BLaER1 treated with 17β-estradiol and CSF1 and Interleukin-3, amounts not matched to agents 10 nM and 100 nM (cell line): ENCODE data around the gene LDLRAD3.

Experiments used
- H3K27ac ChIP-seq, 11 experiments: shearing (Covaris generic); formaldehyde crosslinking; 2 replicates each; pipeline ENCODE4 v1.8.1; 2022
- H3K27me3 ChIP-seq, 11 experiments: shearing (Covaris generic); formaldehyde crosslinking; 2 replicates each; pipeline ENCODE4 v1.8.1; 2022
- H3K36me3 ChIP-seq, 11 experiments: shearing (Covaris generic); formaldehyde crosslinking; 2 replicates each; pipeline ENCODE4 v1.8.1; 2022
- H3K4me1 ChIP-seq, 10 experiments: shearing (Covaris generic); formaldehyde crosslinking; 2 replicates each; pipeline ENCODE4 v1.8.1; 2022
- H3K4me2 ChIP-seq, 11 experiments: shearing (Covaris generic); formaldehyde crosslinking; 2 replicates each; pipeline ENCODE4 v1.8.1; 2022
- H3K4me3 ChIP-seq, 10 experiments: shearing (Covaris generic); formaldehyde crosslinking; 2 replicates each; pipeline ENCODE4 v1.8.1; 2022
- H3K9ac ChIP-seq, 11 experiments: shearing (Covaris generic); formaldehyde crosslinking; 2 replicates each; pipeline ENCODE4 v1.8.1; 2022
- H3K9me3 ChIP-seq, 11 experiments: shearing (Covaris generic); formaldehyde crosslinking; replicated peaks in 1 of 11; 2 replicates each; pipeline ENCODE4 v1.8.1; 2022
- H4K20me1 ChIP-seq, 11 experiments: shearing (Covaris generic); formaldehyde crosslinking; 2 replicates each; pipeline ENCODE4 v1.8.1; 2022
- Cebpa-rat ChIP-seq, 11 experiments: shearing (Covaris generic); IDR thresholded peaks; 2 replicates each; pipeline ENCODE4 v1.8.1; 2022

The LDLRAD3 gene

DNA sequence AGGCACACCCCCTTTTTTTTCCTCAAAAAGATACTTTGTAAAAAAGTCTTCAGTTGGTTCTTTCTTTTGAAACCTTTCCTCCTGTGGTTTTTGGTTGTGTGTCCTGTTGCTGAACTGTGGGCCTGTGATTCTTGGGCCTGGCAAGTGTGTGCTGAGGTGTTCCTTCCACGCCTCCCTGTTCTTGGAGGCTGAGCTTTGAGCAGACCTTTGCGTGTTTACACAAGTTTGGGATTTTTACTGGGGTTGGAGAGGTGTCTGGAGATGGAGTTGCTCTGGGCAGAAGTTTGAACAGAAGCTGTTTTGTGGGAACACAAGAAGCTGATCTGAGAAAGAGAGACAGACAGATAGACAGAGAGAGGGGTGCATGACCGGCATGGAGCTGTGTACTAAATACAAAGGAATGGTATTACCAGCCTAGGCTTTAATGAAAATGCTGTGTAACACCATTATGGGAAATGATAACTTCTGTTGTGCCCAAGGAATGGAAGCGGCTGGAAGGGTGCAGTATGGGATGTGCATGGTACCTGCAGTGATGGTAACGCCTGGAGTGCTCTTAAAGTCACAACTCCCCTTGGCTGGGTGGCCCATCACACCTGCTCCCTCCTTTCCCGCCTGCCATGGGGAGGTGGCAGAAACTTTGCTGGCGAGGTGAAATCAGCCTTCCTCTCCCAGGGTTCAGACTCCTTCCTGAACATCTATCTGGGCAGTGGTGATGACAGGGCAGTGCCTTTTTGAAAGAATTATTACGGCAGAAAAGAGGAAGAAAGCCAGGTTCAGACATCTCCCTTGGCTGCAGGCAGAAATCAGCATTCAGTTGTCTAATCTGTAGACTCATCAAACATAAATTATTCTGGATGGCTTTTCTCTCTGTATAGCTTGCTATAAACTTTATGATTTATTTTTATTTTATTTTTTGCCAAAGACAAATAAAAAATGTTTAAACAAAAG lies 70.4 kb downstream of the LDLRAD3 start:
- no peaks in the 10 kb centered on the region for H3K27me3 ChIP-seq
- peaks cover 0 to 75% (median 24%) of the 10 kb centered on the region in 11 experiments; a peak in 15 of 22 replicates for H4K20me1 ChIP-seq
- peaks cover 0 to 14% (median 0%) of the 10 kb centered on the region in 11 experiments; a peak in 4 of 22 replicates for H3K9me3 ChIP-seq
- peak overlapping the region in 5 of 11 experiments; percentile 41 to 63 (median 58); a peak in 11 of 22 replicates for H3K4me2 ChIP-seq
- TF ChIP-seq Cebpa-rat (IDR thresholded peaks at IDR 0.05) = no peak
- no peak overlapping the region for H3K9ac ChIP-seq
- H3K4me1 ChIP-seq = peaks cover 0 to 58% (median 19%) of the 10 kb centered on the region in 10 experiments; a peak in 17 of 20 replicates
- H3K4me3 ChIP-seq = no peak overlapping the region
- H3K36me3 ChIP-seq = peaks cover 0 to 23% (median 5%) of the 10 kb centered on the region in 11 experiments; a peak in 9 of 22 replicates
- H3K27ac ChIP-seq = no peak overlapping the region; a peak in 1 of 22 replicates

DNA sequence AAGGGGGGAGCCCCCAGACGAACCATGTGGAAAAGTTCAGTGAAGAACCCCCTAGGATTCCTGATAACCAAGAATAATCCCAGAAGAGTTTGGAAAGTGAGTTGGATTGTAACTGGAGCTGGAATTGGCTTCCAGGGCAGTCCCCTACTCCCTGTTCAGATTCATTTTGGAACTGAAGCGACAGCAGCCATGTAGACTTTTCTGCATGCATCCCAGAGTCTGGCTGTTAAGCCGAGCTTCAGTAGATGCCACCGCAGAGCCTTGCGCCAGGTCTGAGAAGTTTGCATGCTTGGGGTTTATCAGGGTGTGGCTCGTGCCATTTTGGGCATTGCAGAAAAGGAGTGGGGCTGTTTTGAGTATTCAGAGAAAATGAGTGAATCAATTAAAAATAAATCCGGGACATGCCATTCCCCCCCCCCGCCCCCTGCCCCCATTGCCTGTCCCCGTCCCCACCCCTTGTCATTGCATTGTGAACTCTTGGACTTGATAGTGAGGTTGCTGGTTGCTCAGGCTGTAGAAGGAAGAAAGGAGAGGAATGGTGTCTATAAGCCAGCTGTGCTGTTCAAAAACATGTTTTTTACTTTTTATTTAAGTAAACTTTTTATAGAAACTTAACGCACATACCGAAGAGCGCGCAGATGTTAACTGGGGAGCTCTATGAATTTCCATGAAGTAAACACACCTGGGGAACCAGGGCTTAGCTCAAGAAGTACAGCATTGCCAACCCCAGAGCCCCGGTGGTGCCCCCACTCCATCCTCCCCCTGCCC lies 71.2 kb downstream of the LDLRAD3 start:
- H3K4me2 ChIP-seq = peak overlapping the region in 4 of 11 experiments; percentile 41 to 63 (median 58); a peak in 6 of 22 replicates
- TF ChIP-seq Cebpa-rat (IDR thresholded peaks at IDR 0.05) = no peak
- H3K4me3 ChIP-seq = no peak overlapping the region
- H3K4me1 ChIP-seq = peaks cover 0 to 56% (median 14%) of the 10 kb centered on the region in 10 experiments; a peak in 17 of 20 replicates
- H3K36me3 ChIP-seq = peaks cover 0 to 25% (median 9%) of the 10 kb centered on the region in 11 experiments; a peak in 10 of 22 replicates
- H3K9me3 ChIP-seq = peaks cover 0 to 14% (median 0%) of the 10 kb centered on the region in 11 experiments; a peak in 4 of 22 replicates
- peaks cover 0 to 75% (median 27%) of the 10 kb centered on the region in 11 experiments; a peak in 14 of 22 replicates for H4K20me1 ChIP-seq
- H3K27me3 ChIP-seq = no peaks in the 10 kb centered on the region
- no peak overlapping the region for H3K9ac ChIP-seq
- no peak overlapping the region for H3K27ac ChIP-seq

DNA sequence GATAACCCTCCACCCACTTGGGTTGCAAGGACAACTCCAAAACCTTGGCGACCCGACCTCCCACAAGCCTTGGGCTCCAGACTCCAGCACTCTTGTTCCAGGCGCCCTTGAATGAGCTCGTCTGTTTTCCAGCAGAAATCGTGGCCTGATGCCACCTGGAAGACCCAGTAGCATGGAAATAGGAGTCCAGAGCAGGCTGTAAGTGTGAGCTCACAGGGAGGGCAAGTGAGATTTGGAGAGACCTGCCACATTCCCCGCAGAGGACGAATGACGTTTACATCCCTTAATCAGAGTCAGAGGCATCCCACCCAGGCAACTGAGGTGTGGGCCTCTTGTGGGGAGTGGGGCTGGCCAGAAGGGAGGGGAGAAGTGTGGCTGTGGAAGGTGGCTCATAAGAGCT lies 71.9 kb downstream of the LDLRAD3 start:
- TF ChIP-seq Cebpa-rat (IDR thresholded peaks at IDR 0.05) = no peak
- no peak overlapping the region for H3K9ac ChIP-seq
- no peak overlapping the region for H3K27ac ChIP-seq
- H3K4me3 ChIP-seq = no peak overlapping the region
- peaks cover 0 to 51% (median 14%) of the 10 kb centered on the region in 10 experiments; a peak in 17 of 20 replicates for H3K4me1 ChIP-seq
- peaks cover 0 to 32% (median 9%) of the 10 kb centered on the region in 11 experiments; a peak in 10 of 22 replicates for H3K36me3 ChIP-seq
- peaks cover 0 to 14% (median 0%) of the 10 kb centered on the region in 11 experiments; a peak in 4 of 22 replicates for H3K9me3 ChIP-seq
- peaks cover 0 to 76% (median 23%) of the 10 kb centered on the region in 11 experiments; a peak in 14 of 22 replicates for H4K20me1 ChIP-seq
- peak overlapping the region in 1 of 11 experiments; percentile 6; a peak in 1 of 22 replicates for H3K4me2 ChIP-seq
- H3K27me3 ChIP-seq = no peaks in the 10 kb centered on the region

DNA sequence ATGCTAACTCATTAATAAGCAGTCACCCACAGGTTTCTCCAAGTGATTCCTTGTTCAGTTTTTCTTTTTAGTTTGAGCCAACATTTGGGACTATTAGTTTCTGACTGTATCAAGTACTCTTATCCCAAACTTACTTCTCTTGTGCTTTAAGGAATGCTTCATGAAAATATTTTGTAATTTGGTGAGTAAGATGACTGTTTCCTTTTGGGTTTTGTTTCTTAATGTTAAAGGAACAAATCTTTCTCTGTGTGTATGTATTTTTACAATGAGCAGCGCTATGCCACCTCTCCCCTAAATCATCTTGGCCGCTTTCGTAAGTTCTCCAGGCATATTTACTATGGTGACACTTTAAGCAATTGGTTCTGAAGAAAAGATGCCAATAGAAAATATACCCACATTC lies 72.4 kb downstream of the LDLRAD3 start:
- Histone ChIP-seq H3K4me3 (no peak overlapping the region), H3K36me3 (peaks cover 0 to 36% (median 10%) of the 10 kb centered on the region in 11 experiments; a peak in 10 of 22 replicates), H3K4me2 (peak overlapping the region in 2 of 11 experiments; percentile 6; a peak in 1 of 22 replicates), H3K4me1 (peaks cover 0 to 51% (median 14%) of the 10 kb centered on the region in 10 experiments; a peak in 17 of 20 replicates), H3K9me3 (peaks cover 0 to 14% (median 0%) of the 10 kb centered on the region in 11 experiments; a peak in 4 of 22 replicates), H3K9ac (no peak overlapping the region; a peak in 1 of 22 replicates), H4K20me1 (peaks cover 0 to 80% (median 28%) of the 10 kb centered on the region in 11 experiments; a peak in 14 of 22 replicates), H3K27me3 (no peaks in the 10 kb centered on the region), H3K27ac (no peak overlapping the region)
- TF ChIP-seq Cebpa-rat (IDR thresholded peaks at IDR 0.05) = no peak

DNA sequence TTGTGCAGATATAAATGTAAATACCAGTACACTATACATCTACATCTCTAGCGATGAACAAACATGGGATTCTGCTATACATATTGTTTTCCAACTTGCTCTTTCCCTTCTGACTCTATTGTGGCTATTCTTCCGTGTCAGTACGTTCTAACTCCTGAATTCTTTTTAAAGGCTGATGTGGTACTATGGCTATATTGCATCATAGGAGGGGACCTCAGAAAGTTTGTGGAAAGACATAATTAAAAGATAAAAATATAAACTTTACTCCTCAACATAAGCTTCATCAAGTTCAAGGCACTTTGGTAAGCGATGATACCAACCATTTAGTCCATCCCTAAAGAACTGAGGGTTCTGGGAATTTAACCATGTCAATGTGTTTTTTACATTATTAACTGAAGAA lies 72.8 kb downstream of the LDLRAD3 start:
- H3K9me3 ChIP-seq = peaks cover 0 to 14% (median 0%) of the 10 kb centered on the region in 11 experiments; a peak in 4 of 22 replicates
- peaks cover 0 to 51% (median 14%) of the 10 kb centered on the region in 10 experiments; a peak in 17 of 20 replicates for H3K4me1 ChIP-seq
- H3K27me3 ChIP-seq = no peaks in the 10 kb centered on the region
- H3K9ac ChIP-seq = no peak overlapping the region
- no peak overlapping the region for H3K4me3 ChIP-seq
- peaks cover 0 to 36% (median 10%) of the 10 kb centered on the region in 11 experiments; a peak in 11 of 22 replicates for H3K36me3 ChIP-seq
- no peak overlapping the region; a peak in 1 of 22 replicates for H3K4me2 ChIP-seq
- peaks cover 0 to 82% (median 32%) of the 10 kb centered on the region in 11 experiments; a peak in 15 of 22 replicates for H4K20me1 ChIP-seq
- H3K27ac ChIP-seq = no peak overlapping the region
- no peak for TF ChIP-seq Cebpa-rat (IDR thresholded peaks at IDR 0.05)

DNA sequence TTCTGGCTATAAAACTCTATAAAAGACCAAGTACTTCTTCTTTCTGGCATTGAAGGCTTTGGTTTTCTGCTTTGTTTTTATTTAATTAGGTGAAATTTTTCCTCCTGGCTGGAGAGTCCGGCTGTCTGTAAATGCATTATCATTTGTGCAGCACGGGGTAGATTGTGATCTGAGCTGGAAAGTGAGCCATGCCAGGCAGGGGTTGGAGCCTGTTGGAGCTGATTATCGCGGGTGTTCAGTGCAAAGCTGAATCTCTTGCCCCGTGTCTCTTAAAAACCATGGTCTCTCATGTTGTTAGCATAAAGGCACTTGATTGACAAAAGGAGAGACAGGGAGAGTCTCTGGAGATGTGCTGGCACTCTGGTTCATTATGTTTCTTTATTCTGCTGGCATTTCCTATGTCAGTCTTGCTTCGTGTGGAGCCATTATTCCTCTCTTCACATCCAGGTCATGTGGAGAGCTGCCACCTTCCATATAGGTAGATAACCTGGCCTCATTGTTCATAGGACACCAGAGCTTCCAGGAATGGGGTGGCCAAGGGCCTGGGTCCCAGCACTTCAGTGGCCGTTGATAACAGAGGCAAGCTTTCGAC lies 75.2 kb downstream of the LDLRAD3 start:
- peaks cover 0 to 12% (median 0%) of the 10 kb centered on the region in 11 experiments; a peak in 4 of 22 replicates for H3K9me3 ChIP-seq
- H3K9ac ChIP-seq = no peak overlapping the region
- TF ChIP-seq Cebpa-rat (IDR thresholded peaks at IDR 0.05) = no peak
- peaks cover 0 to 53% (median 11%) of the 10 kb centered on the region in 11 experiments; a peak in 12 of 22 replicates for H3K36me3 ChIP-seq
- peaks cover 7 to 39% (median 17%) of the 10 kb centered on the region in 10 experiments for H3K4me1 ChIP-seq
- H3K4me3 ChIP-seq = no peak overlapping the region
- no peaks in the 10 kb centered on the region for H3K27me3 ChIP-seq
- H3K4me2 ChIP-seq = peak overlapping the region in 1 of 11 experiments; percentile 4; a peak in 3 of 22 replicates
- H3K27ac ChIP-seq = no peak overlapping the region
- peaks cover 0 to 83% (median 34%) of the 10 kb centered on the region in 11 experiments; a peak in 15 of 22 replicates for H4K20me1 ChIP-seq

DNA sequence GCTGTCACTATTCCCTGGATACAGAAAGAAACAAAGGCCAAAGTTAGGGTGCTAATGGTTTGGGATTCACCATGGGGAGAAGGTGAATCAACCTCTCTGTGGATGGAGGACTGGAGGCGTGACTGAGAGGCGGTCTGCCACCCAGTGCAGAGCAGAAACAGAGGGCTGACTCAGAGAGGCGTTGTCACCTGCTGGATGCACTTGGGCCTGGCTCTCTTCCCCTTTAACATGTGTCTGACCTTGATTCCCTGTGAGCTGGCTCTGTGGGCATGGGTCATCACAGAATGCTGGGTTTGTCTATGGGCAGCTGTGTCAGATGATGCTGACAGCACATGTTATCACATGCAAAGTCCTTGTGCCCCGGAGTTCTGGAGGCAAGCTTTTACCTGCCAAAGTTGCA lies 75.9 kb downstream of the LDLRAD3 start:
- Histone ChIP-seq H3K9me3 (peaks cover 0 to 12% (median 0%) of the 10 kb centered on the region in 11 experiments; a peak in 4 of 22 replicates), H3K27me3 (no peaks in the 10 kb centered on the region), H4K20me1 (peaks cover 0 to 83% (median 34%) of the 10 kb centered on the region in 11 experiments; a peak in 13 of 22 replicates), H3K4me3 (no peak overlapping the region), H3K9ac (no peak overlapping the region), H3K27ac (no peak overlapping the region), H3K4me1 (peaks cover 8 to 39% (median 19%) of the 10 kb centered on the region in 10 experiments), H3K4me2 (no peak overlapping the region; a peak in 3 of 22 replicates), H3K36me3 (peaks cover 0 to 53% (median 12%) of the 10 kb centered on the region in 11 experiments; a peak in 13 of 22 replicates)
- TF ChIP-seq Cebpa-rat (IDR thresholded peaks at IDR 0.05) = no peak
